ENCODE measurements around the gene FOXN4. TPM values are rescaled to one million over a fixed set of nuclear protein-coding genes. Genes with fewer than 3 reads are reported as not detected.

Gene FOXN4
- total RNA-seq, 1 donor from 2014 or later: not detected

GRCh38 chr12:109287181-109287580 lies 21.9 kb downstream of the FOXN4 start:
- no peak for TF ChIP-seq CTCF (IDR thresholded peaks at IDR 0.05)
- intact Hi-C loops (cut with DNase I): no loop called here
- no peaks in the 10 kb centered on the region for H3K27me3 ChIP-seq
- H3K4me3 ChIP-seq: no peak overlapping the region
- H3K9me3 ChIP-seq: no peaks in the 10 kb centered on the region
- no peak overlapping the region for H3K27ac ChIP-seq
- DNase-seq (ENCODE audit: low spot score in 2 of 2): no peak
- no peaks in the 10 kb centered on the region for H3K4me1 ChIP-seq
- no peaks in the 10 kb centered on the region for H3K36me3 ChIP-seq

- Histone ChIP-seq H3K4me3 (no peak overlapping the region), H3K9me3 (no peaks in the 10 kb centered on the region), H3K36me3 (no peaks in the 10 kb centered on the region), H3K27me3 (no peaks in the 10 kb centered on the region), H3K4me1 (no peaks in the 10 kb centered on the region), H3K27ac (no peak overlapping the region)
- DNase-seq (ENCODE audit: low spot score in 2 of 2): no peak
- intact Hi-C loops (cut with DNase I): no loop called here
- no peak for TF ChIP-seq CTCF (IDR thresholded peaks at IDR 0.05)
Observed at GRCh38 chr12:109286652-109287051, 22.4 kb downstream of the FOXN4 start.

GRCh38 chr12:109286252-109286651 lies 22.8 kb downstream of the FOXN4 start:
- DNase-seq (ENCODE audit: low spot score in 2 of 2): no peak
- intact Hi-C loops (cut with DNase I): no loop called here
- no peaks in the 10 kb centered on the region for H3K9me3 ChIP-seq
- no peak overlapping the region for H3K27ac ChIP-seq
- no peak overlapping the region for H3K4me3 ChIP-seq
- H3K27me3 ChIP-seq: no peaks in the 10 kb centered on the region
- TF ChIP-seq CTCF (IDR thresholded peaks at IDR 0.05): no peak
- H3K4me1 ChIP-seq: no peaks in the 10 kb centered on the region
- no peaks in the 10 kb centered on the region for H3K36me3 ChIP-seq

- Histone ChIP-seq H3K4me3 (no peak overlapping the region), H3K27me3 (no peaks in the 10 kb centered on the region), H3K4me1 (no peaks in the 10 kb centered on the region), H3K36me3 (no peaks in the 10 kb centered on the region), H3K27ac (no peak overlapping the region), H3K9me3 (no peaks in the 10 kb centered on the region)
- TF ChIP-seq CTCF (IDR thresholded peaks at IDR 0.05): no peak
- DNase-seq (ENCODE audit: low spot score in 2 of 2): no peak
- intact Hi-C loops (cut with DNase I): no loop called here
Observed at GRCh38 chr12:109284392-109284791, 24.7 kb downstream of the FOXN4 start.

GRCh38 chr12:109281452-109281851 lies 27.6 kb downstream of the FOXN4 start:
- intact Hi-C loops (cut with DNase I): no loop called here
- DNase-seq (ENCODE audit: low spot score in 2 of 2): no peak

More at GRCh38 chr12:109281452-109281851, 27.6 kb downstream of the FOXN4 start:
- Histone ChIP-seq H3K27me3 (no peaks in the 10 kb centered on the region), H3K4me3 (no peak overlapping the region), H3K4me1 (no peaks in the 10 kb centered on the region), H3K36me3 (no peaks in the 10 kb centered on the region), H3K27ac (no peak overlapping the region), H3K9me3 (no peaks in the 10 kb centered on the region)
- no peak for TF ChIP-seq CTCF (IDR thresholded peaks at IDR 0.05)
